Ovary (tissue), 9 donors: ENCODE measurements around the gene WNT4. TPM values are rescaled to one million over a fixed set of nuclear protein-coding genes. Genes with fewer than 3 reads are reported as not detected.

Source experiments
- DNase-seq, 5 donors: peaks; one replicate each; pipeline ENCODE4 v3.0.0-alpha.2; 2019 to 2020
- H3K27ac ChIP-seq, 2 donors: fragments of 200-600 bp; one replicate each; pipeline versions ENCODE4 v1.5.1 to v1.8.0; 2019 to 2022
- H3K27me3 ChIP-seq: fragments of 200-600 bp; one replicate; pipeline ENCODE4 v1.8.0; 2022
- H3K36me3 ChIP-seq: fragments of 200-600 bp; sonication (generic); one replicate; pipeline ENCODE4 v1.5.1; 2019
- H3K4me1 ChIP-seq: one replicate; pipeline ENCODE4 v1.8.1; 2013; ENCODE audit warnings: mild to moderate bottlenecking, moderate library complexity; ENCODE audit not compliant: insufficient read depth
- H3K4me3 ChIP-seq: fragments of 200-600 bp; sonication (generic); one replicate; pipeline ENCODE4 v1.5.1; 2017
- H3K9me3 ChIP-seq, 2 donors: fragments of 200-600 bp in 1 of 2; sonication (generic) in 1 of 2; one replicate each; pipeline versions ENCODE4 v1.5.1 to v1.8.1; 2013 to 2019; ENCODE audit warnings: mild to moderate bottlenecking in 1 of 2, moderate library complexity in 1 of 2
- EP300 ChIP-seq: sonication (generic); formaldehyde crosslinking; IDR thresholded peaks from one replicate; pipeline ENCODE4 v1.6.1; 2017; ENCODE audit warnings: antibody characterized with exemption
- POLR2A ChIP-seq: fragments of 450-650 bp; IDR thresholded peaks from one replicate; pipeline ENCODE4 v1.6.1; 2017; ENCODE audit warnings: antibody characterized with exemption, mild to moderate bottlenecking, moderate library complexity
- WGBS, 3 donors: extraction: QIAGEN DNeasy Blood & Tissue Kit in 1 of 3; methylation state at CpG; one replicate each; pipeline versions ENCODE4 v1.1.5 to v1.1.7; 2013 to 2017; 5-methylcytosine and 5-hydroxymethylcytosine counted together
- intact Hi-C, 4 donors: fragments of 100-400 bp; cut with DNase I; formaldehyde crosslinking; loops; one replicate each; pipeline versions ENCODE4 v1.11.0 to v1.15.1; 2022 to 2023
- polyA plus RNA-seq, 2 donors: library from polyadenylated mRNA; stranded (reverse); fragments of 200-250 nt in 1 of 2; fragments of 350-450 nt in 1 of 2; fragmentation: Illumina TruSeq in 1 of 2; extraction: RNeasy Lipid Tissue Mini Kit (QIAGEN cat#74804) in 1 of 2; gene quantifications; one replicate each; pipeline ENCODE4 v1.2.3, GENCODE V29; 2013 to 2014
- total RNA-seq, 7 donors: library from RNA; depleted of rRNA in 2 of 7; stranded (reverse); fragments of >200 nt in 2 of 7; fragmentation: NEBNext Ultra II Directional in 3 of 7; extraction: Animal tissue kit (Norgen Biotek cat#: 25700) in 3 of 7; gene quantifications; one replicate each; pipeline versions ENCODE4 v1.1.0 to v1.2.4, GENCODE V29; 2016 to 2023
- TF ChIP-seq, protein P1 (sequence below), 3 donors: fragments of 450-650 bp in 2 of 3; fragments of 200-600 bp in 1 of 3; IDR thresholded peaks; one replicate each; pipeline versions ENCODE4 v1.5.1 to v1.8.0; 2016 to 2022; ENCODE audit warnings: antibody characterized with exemption in 3 of 3, mild to moderate bottlenecking in 1 of 3
- donor health status: DM: no; HTN: no; CAD: no; lungs with moderate emphysema.
- donor health status: DM: no; HTN: no; CAD: no.
- donor health status: Bipolar disorder and iron deficiency.
- donor health status: DM: yes; HTN: yes; CAD: no.
- donor health status: DM: no; HTN: no; CAD: no.
- donor health status: DM: yes; HTN: yes; CAD: no.

Gene WNT4
- total and polyA plus RNA-seq, 9 donors = 3.7 to 125 (median 17.2) TPM

DNA sequence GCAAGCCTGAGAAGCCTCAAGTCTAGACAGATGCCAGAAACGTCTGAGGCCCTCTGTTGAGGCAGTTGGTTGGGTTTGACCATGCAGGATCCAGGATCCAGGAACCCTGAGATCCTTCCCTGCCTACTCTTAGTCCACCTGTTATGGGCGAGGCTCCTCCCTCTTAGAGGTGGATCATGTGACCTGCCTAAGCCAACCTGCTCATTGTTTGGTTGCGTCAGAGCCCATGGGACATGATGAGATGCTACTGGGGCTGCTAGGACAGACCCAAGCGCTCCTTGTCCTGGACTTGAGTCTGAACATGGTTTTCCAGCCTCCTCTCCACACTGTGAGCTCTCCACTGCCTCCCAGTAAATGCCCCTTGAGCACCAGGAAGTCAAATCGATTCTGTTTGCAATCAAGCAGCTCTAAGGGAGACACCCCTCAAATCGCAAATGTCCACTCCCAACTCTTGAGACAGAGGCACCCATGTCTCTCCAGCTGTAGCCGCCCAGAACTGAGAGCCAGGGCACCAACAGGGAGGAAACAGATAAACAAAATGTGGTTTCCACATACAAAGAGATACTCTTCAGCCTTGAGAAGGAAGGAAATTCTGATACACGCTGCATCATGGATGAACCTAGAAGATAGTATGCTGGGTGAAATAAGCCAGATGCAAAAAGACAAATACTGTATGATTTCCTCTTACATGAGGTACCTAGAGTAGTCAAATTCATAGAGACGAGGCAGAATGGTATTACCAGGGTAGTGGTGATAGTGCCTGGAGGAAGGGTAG, 31.7 kb upstream of the WNT4 start:
- Histone ChIP-seq H3K4me1 (no peaks in the 10 kb centered on the region), H3K27me3 (no peaks in the 10 kb centered on the region), H3K4me3 (no peak overlapping the region), H3K9me3 (no peaks in the 10 kb centered on the region), H3K27ac (no peak overlapping the region), H3K36me3 (no peaks in the 10 kb centered on the region)
- intact Hi-C loops = no loop called here
- DNase-seq = no peak
- TF ChIP-seq, protein P1, sequence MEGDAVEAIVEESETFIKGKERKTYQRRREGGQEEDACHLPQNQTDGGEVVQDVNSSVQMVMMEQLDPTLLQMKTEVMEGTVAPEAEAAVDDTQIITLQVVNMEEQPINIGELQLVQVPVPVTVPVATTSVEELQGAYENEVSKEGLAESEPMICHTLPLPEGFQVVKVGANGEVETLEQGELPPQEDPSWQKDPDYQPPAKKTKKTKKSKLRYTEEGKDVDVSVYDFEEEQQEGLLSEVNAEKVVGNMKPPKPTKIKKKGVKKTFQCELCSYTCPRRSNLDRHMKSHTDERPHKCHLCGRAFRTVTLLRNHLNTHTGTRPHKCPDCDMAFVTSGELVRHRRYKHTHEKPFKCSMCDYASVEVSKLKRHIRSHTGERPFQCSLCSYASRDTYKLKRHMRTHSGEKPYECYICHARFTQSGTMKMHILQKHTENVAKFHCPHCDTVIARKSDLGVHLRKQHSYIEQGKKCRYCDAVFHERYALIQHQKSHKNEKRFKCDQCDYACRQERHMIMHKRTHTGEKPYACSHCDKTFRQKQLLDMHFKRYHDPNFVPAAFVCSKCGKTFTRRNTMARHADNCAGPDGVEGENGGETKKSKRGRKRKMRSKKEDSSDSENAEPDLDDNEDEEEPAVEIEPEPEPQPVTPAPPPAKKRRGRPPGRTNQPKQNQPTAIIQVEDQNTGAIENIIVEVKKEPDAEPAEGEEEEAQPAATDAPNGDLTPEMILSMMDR (IDR thresholded peaks at IDR 0.05) = no peak
- TF ChIP-seq EP300 = no peak
- no peak for TF ChIP-seq POLR2A
- 87 to 92% (median 89%) methylated on average over 9 of the region's 9 CpGs for WGBS, 3 donors

DNA sequence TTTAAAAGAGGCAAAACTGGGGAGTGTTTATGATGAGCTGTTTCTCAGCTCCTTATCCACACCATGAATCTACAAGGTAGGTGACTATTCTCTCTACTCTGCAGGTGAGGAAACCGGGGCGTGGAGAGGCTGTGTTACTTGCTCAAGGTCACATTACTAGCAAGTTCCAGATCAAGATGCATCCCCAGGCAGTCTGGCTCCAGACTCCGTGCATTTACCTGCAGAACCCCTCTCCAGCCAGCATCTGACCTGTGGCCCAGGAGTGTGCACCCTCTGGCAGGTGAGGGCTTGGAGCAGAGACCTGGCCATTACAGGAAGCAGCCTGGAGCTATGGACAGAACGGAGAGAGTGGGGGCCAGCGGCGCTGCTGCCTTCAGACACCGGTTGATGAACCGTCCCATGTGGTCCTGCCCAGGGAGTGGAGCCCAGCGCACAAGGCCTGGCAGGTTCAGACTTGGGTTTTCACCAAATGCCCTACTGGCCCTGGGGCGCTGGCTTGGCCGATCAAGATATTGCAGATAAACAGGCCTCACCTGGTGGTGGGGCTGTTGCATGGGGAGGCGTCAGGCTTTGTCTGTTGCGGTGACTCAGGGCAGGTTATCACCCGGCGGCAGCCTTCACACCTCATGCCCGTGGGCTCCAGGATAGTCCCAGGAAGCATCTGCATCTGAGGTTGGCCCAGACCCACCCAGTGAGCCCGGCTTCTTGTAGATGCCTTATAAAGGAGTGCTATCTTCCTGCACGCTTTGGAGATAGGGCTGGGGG, 29.2 kb upstream of the WNT4 start:
- H3K27ac ChIP-seq = no peak overlapping the region
- WGBS, 3 donors = 90 to 93% (median 90%) methylated on average over 18 of the region's 18 CpGs
- H3K4me1 ChIP-seq = no peaks in the 10 kb centered on the region
- TF ChIP-seq POLR2A (no peak), EP300 (no peak)
- TF ChIP-seq, protein P1 (IDR thresholded peaks at IDR 0.05) = no peak
- H3K36me3 ChIP-seq = no peaks in the 10 kb centered on the region
- H3K9me3 ChIP-seq = no peaks in the 10 kb centered on the region
- intact Hi-C loops = no loop called here
- H3K4me3 ChIP-seq = no peak overlapping the region
- DNase-seq = no peak
- no peaks in the 10 kb centered on the region for H3K27me3 ChIP-seq

DNA sequence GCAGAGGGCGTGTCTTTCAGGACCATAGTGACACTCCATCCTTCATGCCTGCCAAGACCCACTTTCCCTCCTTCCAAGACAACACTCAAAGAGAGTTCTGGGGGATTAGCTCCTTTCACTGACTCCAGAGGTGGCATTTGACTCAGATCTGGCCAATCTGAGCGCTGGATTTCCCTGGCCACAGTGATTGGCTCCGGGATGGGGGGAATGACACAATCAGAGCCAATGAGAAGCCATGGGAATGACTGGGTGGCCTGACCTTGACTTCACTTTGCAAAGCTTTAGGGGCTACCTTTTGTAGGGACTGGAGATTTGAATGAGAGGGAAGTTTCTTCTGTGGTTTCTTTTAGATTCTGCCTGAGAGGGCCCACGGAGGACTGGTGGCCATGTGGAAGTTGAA, 26.9 kb upstream of the WNT4 start:
- H3K36me3 ChIP-seq = no peaks in the 10 kb centered on the region
- TF ChIP-seq, protein P1 (IDR thresholded peaks at IDR 0.05) = no peak
- TF ChIP-seq POLR2A = no peak
- no peak for TF ChIP-seq EP300
- WGBS, 3 donors = 66 to 85% (median 78%) methylated on average over 4 of the region's 4 CpGs
- no peak overlapping the region for H3K4me3 ChIP-seq
- no peak for DNase-seq
- no peaks in the 10 kb centered on the region for H3K27me3 ChIP-seq
- no peaks in the 10 kb centered on the region for H3K9me3 ChIP-seq
- no peaks in the 10 kb centered on the region for H3K4me1 ChIP-seq
- intact Hi-C loops = no loop called here
- H3K27ac ChIP-seq = no peak overlapping the region

DNA sequence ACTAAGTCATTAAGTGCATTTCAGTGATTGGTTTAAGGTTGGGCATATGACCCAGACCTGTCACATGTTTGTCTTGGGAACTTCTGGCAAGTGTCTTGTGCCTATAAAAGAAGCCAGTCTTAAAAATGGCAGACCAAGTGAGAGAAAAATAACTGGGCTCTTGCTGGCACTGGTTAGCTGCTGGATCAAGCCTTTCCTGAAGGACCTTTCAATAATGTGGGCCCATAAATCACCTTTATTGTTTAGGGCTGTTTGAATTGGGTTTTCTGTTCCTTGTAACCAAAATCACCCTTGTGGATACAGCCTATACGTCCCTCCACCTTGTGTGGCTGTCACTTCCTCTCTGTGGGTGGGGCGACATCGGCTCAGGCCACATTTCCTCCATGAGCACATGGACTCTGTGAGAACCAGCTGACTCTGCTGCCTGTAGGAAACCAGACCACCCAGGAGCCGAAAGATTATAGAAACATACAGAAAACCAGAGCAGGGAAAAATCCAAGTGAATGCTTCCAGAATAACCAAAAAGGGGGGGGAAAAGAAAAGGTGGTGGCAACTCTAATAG, 25.6 kb upstream of the WNT4 start:
- intact Hi-C loops = no loop called here
- no peaks in the 10 kb centered on the region for H3K27me3 ChIP-seq
- H3K4me3 ChIP-seq = no peak overlapping the region
- no peak overlapping the region for H3K27ac ChIP-seq
- 54 to 60% (median 60%) methylated on average over 4 of the region's 4 CpGs for WGBS, 3 donors
- H3K4me1 ChIP-seq = no peaks in the 10 kb centered on the region
- H3K36me3 ChIP-seq = no peaks in the 10 kb centered on the region
- DNase-seq = no peak
- H3K9me3 ChIP-seq = no peaks in the 10 kb centered on the region
- TF ChIP-seq, protein P1 (IDR thresholded peaks at IDR 0.05) = no peak
- TF ChIP-seq POLR2A = no peak
- no peak for TF ChIP-seq EP300
